Measurements from ENCODE around the gene TIMMDC1.

The TIMMDC1 gene

DNA sequence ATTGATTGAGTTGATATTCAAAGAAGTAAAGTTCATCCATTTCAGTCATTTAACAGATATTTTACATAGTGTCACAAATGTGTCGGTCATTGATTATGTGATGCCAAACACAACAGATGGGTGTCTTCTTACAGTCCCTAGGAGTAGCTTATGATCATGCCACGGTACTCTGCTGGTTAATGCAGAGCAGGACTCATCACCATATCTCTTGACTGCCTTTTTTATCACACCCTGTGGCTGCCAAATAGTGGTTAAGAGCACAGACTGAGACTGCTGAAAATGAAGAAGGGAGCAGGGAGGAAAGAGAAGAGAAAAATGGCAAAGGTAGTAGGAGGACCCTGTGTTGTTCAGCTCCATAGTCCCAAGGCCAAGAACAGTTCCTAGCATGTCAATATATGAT, 12.8 kb upstream of the TIMMDC1 start:
- no peaks in the 10 kb centered on the region for H3K9me3 ChIP-seq (ENCODE audit: control insufficient read depth, insufficient read depth, low read length)
- H3K36me3 ChIP-seq (ENCODE audit: control insufficient read depth, insufficient read depth, low read length) = peaks cover 57% of the 10 kb centered on the region
- H3K27ac ChIP-seq (ENCODE audit: low read depth, low read length) = no peak overlapping the region
- H3K4me1 ChIP-seq (ENCODE audit: control insufficient read depth, insufficient read depth, low read length) = no peaks in the 10 kb centered on the region
- H3K9ac ChIP-seq (ENCODE audit: low read depth, low read length) = no peak overlapping the region
- H3K4me3 ChIP-seq (ENCODE audit: low read depth, low read length) = no peak overlapping the region
- H3K27me3 ChIP-seq (ENCODE audit: control insufficient read depth, insufficient read depth, low read length) = no peaks in the 10 kb centered on the region

DNA sequence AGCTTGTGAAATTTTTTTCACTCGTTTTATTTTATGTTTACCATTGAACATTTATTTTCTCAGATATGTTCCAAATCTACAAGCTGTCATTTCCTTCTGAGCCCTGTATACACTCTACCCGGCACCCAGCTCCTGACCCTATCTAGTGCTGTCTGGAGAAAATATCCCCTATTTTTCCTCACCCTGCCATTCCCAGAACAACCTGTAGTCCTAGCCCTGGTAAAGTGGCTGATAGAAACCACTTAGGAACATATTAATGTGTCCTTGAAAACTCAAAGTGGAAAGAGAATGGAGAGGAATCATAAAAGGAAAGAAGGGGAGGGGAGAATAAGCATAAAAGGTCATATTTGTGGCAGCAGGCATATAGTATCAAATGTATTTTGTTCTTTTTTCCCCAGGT, 8.2 kb upstream of the TIMMDC1 start:
- no peak overlapping the region for H3K27ac ChIP-seq (ENCODE audit: low read depth, low read length)
- H3K4me3 ChIP-seq (ENCODE audit: low read depth, low read length) = no peak overlapping the region
- H3K4me1 ChIP-seq (ENCODE audit: control insufficient read depth, insufficient read depth, low read length) = no peaks in the 10 kb centered on the region
- peaks cover 43% of the 10 kb centered on the region for H3K36me3 ChIP-seq (ENCODE audit: control insufficient read depth, insufficient read depth, low read length)
- H3K9ac ChIP-seq (ENCODE audit: low read depth, low read length) = no peak overlapping the region
- H3K9me3 ChIP-seq (ENCODE audit: control insufficient read depth, insufficient read depth, low read length) = no peaks in the 10 kb centered on the region
- no peaks in the 10 kb centered on the region for H3K27me3 ChIP-seq (ENCODE audit: control insufficient read depth, insufficient read depth, low read length)

DNA sequence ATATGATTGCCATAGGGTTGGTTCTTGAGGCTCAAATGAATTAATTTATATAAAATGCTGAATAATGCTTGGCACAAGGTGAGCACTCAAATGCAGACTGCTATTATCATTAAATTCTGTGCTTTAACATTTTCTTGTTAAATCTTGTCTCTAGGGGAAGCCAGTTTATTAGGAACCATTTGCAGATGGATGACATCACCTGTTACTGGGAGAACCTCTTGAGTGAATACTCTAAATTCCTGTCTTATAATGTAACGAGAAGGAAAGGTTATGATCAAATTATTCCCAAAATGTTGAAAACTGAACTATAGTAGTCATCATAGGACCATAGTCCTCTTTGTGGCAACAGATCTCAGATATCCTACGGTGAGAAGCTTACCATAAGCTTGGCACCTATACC, 6.2 kb upstream of the TIMMDC1 start:
- Histone ChIP-seq H3K27me3 (ENCODE audit: control insufficient read depth, insufficient read depth, low read length) (no peaks in the 10 kb centered on the region), H3K9ac (ENCODE audit: low read depth, low read length) (no peak overlapping the region), H3K4me1 (ENCODE audit: control insufficient read depth, insufficient read depth, low read length) (no peaks in the 10 kb centered on the region), H3K27ac (ENCODE audit: low read depth, low read length) (no peak overlapping the region), H3K4me3 (ENCODE audit: low read depth, low read length) (no peak overlapping the region), H3K36me3 (ENCODE audit: control insufficient read depth, insufficient read depth, low read length) (peaks cover 24% of the 10 kb centered on the region), H3K9me3 (ENCODE audit: control insufficient read depth, insufficient read depth, low read length) (no peaks in the 10 kb centered on the region)

DNA sequence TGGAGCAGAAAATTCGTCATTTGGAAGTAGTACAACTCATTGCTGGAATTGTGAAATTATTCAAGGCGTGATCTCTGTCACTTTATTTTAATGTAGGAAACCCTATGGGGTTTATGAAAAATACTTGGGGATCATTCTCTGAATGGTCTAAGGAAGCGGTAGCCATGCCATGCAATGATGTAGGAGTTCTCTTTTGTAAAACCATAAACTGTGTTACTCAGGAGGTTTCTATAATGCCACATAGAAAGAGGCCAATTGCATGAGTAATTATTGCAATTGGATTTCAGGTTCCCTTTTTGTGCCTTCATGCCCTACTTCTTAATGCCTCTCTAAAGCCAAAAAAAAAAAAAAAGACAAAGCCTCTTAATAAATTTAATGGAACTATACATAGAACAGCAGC, 5.5 kb upstream of the TIMMDC1 start:
- Histone ChIP-seq H3K9me3 (ENCODE audit: control insufficient read depth, insufficient read depth, low read length) (no peaks in the 10 kb centered on the region), H3K27me3 (ENCODE audit: control insufficient read depth, insufficient read depth, low read length) (no peaks in the 10 kb centered on the region), H3K4me1 (ENCODE audit: control insufficient read depth, insufficient read depth, low read length) (peaks cover 4% of the 10 kb centered on the region; the same call in 1 of the 2 replicates), H3K9ac (ENCODE audit: low read depth, low read length) (no peak overlapping the region), H3K4me3 (ENCODE audit: low read depth, low read length) (no peak overlapping the region), H3K36me3 (ENCODE audit: control insufficient read depth, insufficient read depth, low read length) (peaks cover 21% of the 10 kb centered on the region), H3K27ac (ENCODE audit: low read depth, low read length) (no peak overlapping the region)

DNA sequence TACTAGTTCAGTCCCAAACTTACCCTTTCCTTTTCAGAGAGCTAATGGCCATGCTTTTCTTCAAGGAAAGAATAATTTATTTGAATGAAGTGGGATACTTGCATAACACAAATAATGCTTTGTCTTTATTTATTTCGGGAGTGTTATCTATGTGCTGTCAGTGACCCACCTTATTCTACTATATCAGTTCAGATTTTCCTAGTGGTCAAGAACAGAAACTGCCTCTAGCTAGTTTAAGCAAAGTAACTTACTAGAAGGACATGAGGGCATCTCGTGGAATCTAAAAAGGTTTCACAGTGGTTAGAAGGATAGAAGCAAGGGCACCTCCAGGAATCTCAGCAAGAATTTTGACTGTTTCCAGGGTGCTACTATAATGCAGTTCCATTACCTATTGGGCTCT, 3.8 kb upstream of the TIMMDC1 start:
- Histone ChIP-seq H3K36me3 (ENCODE audit: control insufficient read depth, insufficient read depth, low read length) (peaks cover 9% of the 10 kb centered on the region), H3K4me1 (ENCODE audit: control insufficient read depth, insufficient read depth, low read length) (peaks cover 5% of the 10 kb centered on the region; the same call in 1 of the 2 replicates), H3K4me3 (ENCODE audit: low read depth, low read length) (no peak overlapping the region), H3K27me3 (ENCODE audit: control insufficient read depth, insufficient read depth, low read length) (no peaks in the 10 kb centered on the region), H3K9me3 (ENCODE audit: control insufficient read depth, insufficient read depth, low read length) (no peaks in the 10 kb centered on the region), H3K27ac (ENCODE audit: low read depth, low read length) (no peak overlapping the region), H3K9ac (ENCODE audit: low read depth, low read length) (no peak overlapping the region)

DNA sequence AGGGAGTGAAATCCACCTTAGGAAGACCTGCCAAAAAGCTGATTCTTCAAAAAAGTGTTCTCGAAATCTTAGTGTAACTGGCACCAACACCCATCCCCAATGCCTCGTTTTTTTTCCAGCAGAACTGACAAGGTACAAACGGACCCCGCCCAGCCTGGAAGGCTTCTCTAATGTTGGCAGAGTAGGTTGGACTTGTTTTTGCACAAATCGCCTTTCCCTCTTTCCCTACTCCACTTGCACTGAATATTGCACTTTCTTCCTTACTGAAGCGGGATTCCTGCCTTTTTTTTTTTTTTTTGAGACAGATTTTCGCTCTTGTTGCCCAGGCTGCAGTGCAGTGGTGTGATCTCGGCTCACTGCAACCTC, 544 bp upstream of the TIMMDC1 start:
- Histone ChIP-seq H3K4me1 (ENCODE audit: control insufficient read depth, insufficient read depth, low read length) (peaks cover 10% of the 10 kb centered on the region), H3K27me3 (ENCODE audit: control insufficient read depth, insufficient read depth, low read length) (no peaks in the 10 kb centered on the region), H3K27ac (ENCODE audit: low read depth, low read length) (peak overlapping the region; percentile 91), H3K36me3 (ENCODE audit: control insufficient read depth, insufficient read depth, low read length) (peaks cover 17% of the 10 kb centered on the region), H3K9me3 (ENCODE audit: control insufficient read depth, insufficient read depth, low read length) (no peaks in the 10 kb centered on the region), H3K9ac (ENCODE audit: low read depth, low read length) (peak overlapping the region; percentile 60), H3K4me3 (ENCODE audit: low read depth, low read length) (peak overlapping the region; percentile 73)

DNA sequence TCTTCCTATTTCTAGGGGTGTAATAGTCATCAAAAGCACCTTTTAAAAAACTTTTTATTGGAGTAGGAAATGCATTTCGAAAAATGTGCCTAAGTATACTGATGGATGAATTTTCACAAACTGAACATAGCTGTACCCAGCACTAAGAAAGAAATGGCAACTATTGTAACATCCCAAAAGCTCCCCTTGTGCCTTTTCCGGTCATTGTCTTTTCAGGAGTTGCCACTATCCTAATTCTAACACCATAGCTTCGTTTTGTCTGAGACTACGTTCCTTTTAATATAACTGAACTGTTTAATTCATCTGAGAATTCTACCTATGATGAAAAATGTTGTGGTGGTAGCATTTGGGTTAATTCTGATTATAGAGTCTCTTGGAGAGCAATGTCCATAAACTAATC, 1.9 kb downstream of the TIMMDC1 start:
- Histone ChIP-seq H3K27me3 (ENCODE audit: control insufficient read depth, insufficient read depth, low read length) (no peaks in the 10 kb centered on the region), H3K27ac (ENCODE audit: low read depth, low read length) (no peak overlapping the region), H3K4me3 (ENCODE audit: low read depth, low read length) (peak overlapping the region; percentile 73; the same call in 1 of the 2 replicates), H3K9me3 (ENCODE audit: control insufficient read depth, insufficient read depth, low read length) (no peaks in the 10 kb centered on the region), H3K9ac (ENCODE audit: low read depth, low read length) (no peak overlapping the region), H3K36me3 (ENCODE audit: control insufficient read depth, insufficient read depth, low read length) (peaks cover 39% of the 10 kb centered on the region), H3K4me1 (ENCODE audit: control insufficient read depth, insufficient read depth, low read length) (peaks cover 10% of the 10 kb centered on the region)

DNA sequence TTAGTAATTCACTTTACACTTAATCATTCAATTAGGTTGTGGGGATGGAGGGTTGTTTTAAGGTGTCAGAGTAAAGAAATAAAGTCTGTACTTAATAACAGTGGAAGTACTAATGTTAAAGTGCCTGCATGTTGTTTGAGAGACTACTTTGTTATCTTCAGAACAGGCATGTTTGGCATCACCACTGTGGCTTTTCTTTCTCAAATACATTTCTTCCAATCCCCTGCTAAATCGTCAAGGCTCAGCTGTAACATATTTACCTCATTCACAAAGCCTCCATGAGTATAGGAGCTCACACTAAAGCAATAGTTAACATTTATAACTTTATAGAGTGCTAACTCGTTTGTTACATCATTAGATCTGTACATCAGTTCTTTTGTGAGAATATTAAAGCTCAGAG, 2.6 kb downstream of the TIMMDC1 start:
- H3K4me1 ChIP-seq (ENCODE audit: control insufficient read depth, insufficient read depth, low read length) = peaks cover 10% of the 10 kb centered on the region
- H3K27ac ChIP-seq (ENCODE audit: low read depth, low read length) = no peak overlapping the region
- H3K36me3 ChIP-seq (ENCODE audit: control insufficient read depth, insufficient read depth, low read length) = peaks cover 45% of the 10 kb centered on the region
- no peaks in the 10 kb centered on the region for H3K9me3 ChIP-seq (ENCODE audit: control insufficient read depth, insufficient read depth, low read length)
- H3K27me3 ChIP-seq (ENCODE audit: control insufficient read depth, insufficient read depth, low read length) = no peaks in the 10 kb centered on the region
- no peak overlapping the region; the same call in 1 of the 2 replicates for H3K4me3 ChIP-seq (ENCODE audit: low read depth, low read length)
- no peak overlapping the region for H3K9ac ChIP-seq (ENCODE audit: low read depth, low read length)

DNA sequence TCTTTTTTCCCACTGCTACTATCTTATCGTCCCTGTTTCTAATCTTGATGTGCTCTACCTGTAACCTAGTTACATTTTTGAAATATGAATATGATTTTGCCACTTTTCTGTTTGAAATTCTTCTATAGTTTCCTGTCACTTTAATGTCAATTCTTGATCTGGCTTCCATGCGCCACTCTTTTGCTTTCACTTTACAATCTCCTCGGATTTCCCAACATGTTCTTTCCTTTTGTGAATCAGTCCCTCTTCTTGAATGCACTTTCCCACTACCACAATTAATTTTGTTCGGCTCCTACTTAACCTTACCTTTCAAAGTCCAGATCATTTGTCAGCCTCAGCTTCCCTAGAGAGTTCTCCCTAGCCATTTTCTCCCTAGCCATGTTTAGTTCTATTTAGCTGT, 8.3 kb downstream of the TIMMDC1 start:
- peaks cover 83% of the 10 kb centered on the region for H3K36me3 ChIP-seq (ENCODE audit: control insufficient read depth, insufficient read depth, low read length)
- H3K4me3 ChIP-seq (ENCODE audit: low read depth, low read length) = no peak overlapping the region
- H3K27ac ChIP-seq (ENCODE audit: low read depth, low read length) = no peak overlapping the region

DNA sequence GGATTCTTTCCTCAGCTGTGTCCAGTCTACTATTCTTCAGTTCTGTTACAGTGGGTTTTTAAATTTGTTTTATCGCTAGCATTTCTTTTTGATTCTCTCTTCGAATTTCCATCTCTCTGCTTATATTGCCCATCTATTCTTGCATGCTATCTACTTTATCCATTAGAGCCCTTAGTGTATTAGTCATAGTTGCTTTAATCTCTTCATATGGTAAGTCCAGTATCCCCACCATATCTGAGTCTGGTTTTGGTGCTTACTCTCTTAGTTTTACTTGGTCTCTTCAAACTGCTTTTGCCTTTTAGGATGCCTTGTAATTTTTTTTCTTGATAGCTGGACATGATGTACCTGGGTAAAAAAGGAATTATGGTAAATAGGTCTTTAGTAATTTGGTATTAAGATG, 9.1 kb downstream of the TIMMDC1 start:
- H3K4me1 ChIP-seq (ENCODE audit: control insufficient read depth, insufficient read depth, low read length) = no peaks in the 10 kb centered on the region
- no peak overlapping the region for H3K4me3 ChIP-seq (ENCODE audit: low read depth, low read length)
- no peaks in the 10 kb centered on the region for H3K9me3 ChIP-seq (ENCODE audit: control insufficient read depth, insufficient read depth, low read length)
- peaks cover 81% of the 10 kb centered on the region for H3K36me3 ChIP-seq (ENCODE audit: control insufficient read depth, insufficient read depth, low read length)
- H3K27ac ChIP-seq (ENCODE audit: low read depth, low read length) = no peak overlapping the region
- no peaks in the 10 kb centered on the region for H3K27me3 ChIP-seq (ENCODE audit: control insufficient read depth, insufficient read depth, low read length)
- no peak overlapping the region for H3K9ac ChIP-seq (ENCODE audit: low read depth, low read length)

More for the DNA sequence above, 8.3 kb downstream of the TIMMDC1 start:
- Histone ChIP-seq H3K4me1 (ENCODE audit: control insufficient read depth, insufficient read depth, low read length) (no peaks in the 10 kb centered on the region), H3K27me3 (ENCODE audit: control insufficient read depth, insufficient read depth, low read length) (no peaks in the 10 kb centered on the region), H3K9ac (ENCODE audit: low read depth, low read length) (no peak overlapping the region), H3K9me3 (ENCODE audit: control insufficient read depth, insufficient read depth, low read length) (no peaks in the 10 kb centered on the region)

DNA sequence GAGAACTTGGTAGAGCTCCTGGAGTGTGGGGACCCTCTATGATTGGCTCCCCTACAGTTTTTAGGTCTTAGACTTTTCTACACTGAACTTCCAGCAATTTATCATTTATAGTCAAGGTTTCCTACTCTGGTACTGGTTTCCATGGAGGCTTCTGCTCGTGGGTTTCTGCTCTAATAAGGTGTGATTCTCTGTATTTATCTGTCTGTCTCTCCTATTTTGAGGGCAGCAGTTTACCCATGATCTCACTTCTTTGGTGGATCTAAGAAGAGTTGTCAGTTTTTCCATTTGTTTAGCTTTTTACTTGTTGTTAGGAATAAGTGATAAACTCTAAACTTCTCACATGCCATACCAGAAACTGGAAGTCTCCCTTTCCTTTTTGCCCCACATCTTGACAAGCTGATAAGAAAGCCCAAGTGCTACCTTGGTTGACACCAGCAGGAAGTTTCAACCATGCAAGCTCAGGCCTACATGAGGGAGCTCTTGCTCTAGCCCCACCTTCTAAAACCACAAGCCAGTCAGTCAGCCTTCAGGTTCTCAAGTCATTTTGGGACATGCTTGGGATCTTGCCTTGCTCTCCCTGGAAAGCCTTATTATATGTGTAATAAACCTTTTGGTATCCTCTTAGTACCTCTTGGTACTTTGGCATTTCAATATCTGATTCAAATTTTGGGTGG, 10.0 kb downstream of the TIMMDC1 start:
- H3K9me3 ChIP-seq (ENCODE audit: control insufficient read depth, insufficient read depth, low read length) = no peaks in the 10 kb centered on the region
- no peak overlapping the region for H3K4me3 ChIP-seq (ENCODE audit: low read depth, low read length)
- H3K9ac ChIP-seq (ENCODE audit: low read depth, low read length) = no peak overlapping the region
- no peaks in the 10 kb centered on the region for H3K4me1 ChIP-seq (ENCODE audit: control insufficient read depth, insufficient read depth, low read length)
- peaks cover 81% of the 10 kb centered on the region for H3K36me3 ChIP-seq (ENCODE audit: control insufficient read depth, insufficient read depth, low read length)
- no peak overlapping the region for H3K27ac ChIP-seq (ENCODE audit: low read depth, low read length)
- no peaks in the 10 kb centered on the region for H3K27me3 ChIP-seq (ENCODE audit: control insufficient read depth, insufficient read depth, low read length)
